ENCODE data around the gene RBM38.

DNA sequence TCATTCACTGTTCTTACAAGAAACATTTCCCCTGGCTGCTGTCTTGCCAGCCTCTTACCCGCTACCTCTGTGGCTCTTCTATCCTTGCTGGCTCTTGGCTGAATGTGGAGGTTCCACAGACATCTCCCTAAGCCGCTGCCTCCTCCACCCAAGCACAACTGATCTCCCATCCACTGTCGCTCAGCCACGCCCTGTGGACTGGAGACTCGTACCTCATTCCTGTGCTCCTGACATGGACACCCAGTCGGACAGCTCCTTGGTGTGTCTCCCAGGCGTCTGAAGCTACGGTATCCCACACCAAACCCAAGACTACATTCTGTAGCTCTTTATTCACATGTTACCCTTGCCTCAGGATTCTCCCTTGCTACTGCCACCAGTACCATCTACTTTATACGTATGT, 20.9 kb upstream of the RBM38 start:
- TF ChIP-seq, protein P1, sequence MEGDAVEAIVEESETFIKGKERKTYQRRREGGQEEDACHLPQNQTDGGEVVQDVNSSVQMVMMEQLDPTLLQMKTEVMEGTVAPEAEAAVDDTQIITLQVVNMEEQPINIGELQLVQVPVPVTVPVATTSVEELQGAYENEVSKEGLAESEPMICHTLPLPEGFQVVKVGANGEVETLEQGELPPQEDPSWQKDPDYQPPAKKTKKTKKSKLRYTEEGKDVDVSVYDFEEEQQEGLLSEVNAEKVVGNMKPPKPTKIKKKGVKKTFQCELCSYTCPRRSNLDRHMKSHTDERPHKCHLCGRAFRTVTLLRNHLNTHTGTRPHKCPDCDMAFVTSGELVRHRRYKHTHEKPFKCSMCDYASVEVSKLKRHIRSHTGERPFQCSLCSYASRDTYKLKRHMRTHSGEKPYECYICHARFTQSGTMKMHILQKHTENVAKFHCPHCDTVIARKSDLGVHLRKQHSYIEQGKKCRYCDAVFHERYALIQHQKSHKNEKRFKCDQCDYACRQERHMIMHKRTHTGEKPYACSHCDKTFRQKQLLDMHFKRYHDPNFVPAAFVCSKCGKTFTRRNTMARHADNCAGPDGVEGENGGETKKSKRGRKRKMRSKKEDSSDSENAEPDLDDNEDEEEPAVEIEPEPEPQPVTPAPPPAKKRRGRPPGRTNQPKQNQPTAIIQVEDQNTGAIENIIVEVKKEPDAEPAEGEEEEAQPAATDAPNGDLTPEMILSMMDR (IDR thresholded peaks at IDR 0.05): no peak
- no peak for TF ChIP-seq POLR2A (IDR thresholded peaks at IDR 0.05)

Measured in testis (tissue), 2 donors.